KMS-11 (cell line): ENCODE data around the gene MCC.

ENCODE experiments used
- H2AFZ ChIP-seq: fragments of 200-600 bp; sonication (generic); 2 replicates; pipeline ENCODE4 v1.6.1; 2016; ENCODE audit warnings: antibody characterized with exemption, mixed run types, low read depth
- H3K27ac ChIP-seq: fragments of 200-600 bp; sonication (generic); 2 replicates; pipeline ENCODE4 v1.6.1; 2016; ENCODE audit warnings: mild to moderate bottlenecking, mixed run types
- H3K27me3 ChIP-seq: fragments of 200-600 bp; sonication (generic); 2 replicates; pipeline ENCODE4 v1.6.1; 2017; ENCODE audit warnings: mild to moderate bottlenecking, low read depth, mixed run types, moderate library complexity; ENCODE audit not compliant: insufficient read depth
- H3K36me3 ChIP-seq: fragments of 200-600 bp; sonication (generic); 2 replicates; pipeline ENCODE4 v1.6.1; 2017; ENCODE audit warnings: mild to moderate bottlenecking, mixed run types; ENCODE audit not compliant: insufficient read depth
- H3K4me1 ChIP-seq: fragments of 200-600 bp; sonication (generic); 2 replicates; pipeline ENCODE4 v1.6.1; 2016; ENCODE audit warnings: mild to moderate bottlenecking, low read depth, mixed run types; ENCODE audit not compliant: poor library complexity, severe bottlenecking
- H3K4me2 ChIP-seq: fragments of 200-600 bp; sonication (generic); 2 replicates; pipeline ENCODE4 v1.7.0; 2016; ENCODE audit warnings: mild to moderate bottlenecking, mixed run types
- H3K4me3 ChIP-seq: fragments of 200-600 bp; sonication (generic); IDR thresholded peaks from 2 replicates; pipeline ENCODE4 v1.6.1; 2017; ENCODE audit warnings: low read depth, low read length, mixed read lengths; ENCODE audit not compliant: insufficient read depth
- H3K79me2 ChIP-seq: fragments of 200-600 bp; sonication (generic); 2 replicates; pipeline ENCODE4 v1.6.1; 2016; ENCODE audit warnings: low read depth, mixed run types; ENCODE audit not compliant: insufficient read depth
- H3K9ac ChIP-seq: fragments of 200-600 bp; sonication (generic); 2 replicates; pipeline ENCODE4 v1.6.1; 2016; ENCODE audit warnings: mild to moderate bottlenecking, mixed run types
- H4K20me1 ChIP-seq: fragments of 200-600 bp; sonication (generic); 2 replicates; pipeline ENCODE4 v1.6.1; 2016; ENCODE audit warnings: mild to moderate bottlenecking, mixed run types; ENCODE audit not compliant: insufficient read depth
- CTCF ChIP-seq: fragments of 200-600 bp; sonication (generic); conservative IDR thresholded peaks from 2 replicates; pipeline ENCODE4 v1.6.1; 2017; ENCODE audit warnings: low read depth, mild to moderate bottlenecking, antibody characterized with exemption, low read length, moderate library complexity, mixed read lengths

MCC gene

GRCh38 chr5:113181853-113182490 is 306.3 kb downstream of the MCC start:
- Histone ChIP-seq H3K9ac (no peak overlapping the region), H3K4me3 (no peak overlapping the region), H3K79me2 (no peaks in the 10 kb centered on the region), H3K27me3 (no peaks in the 10 kb centered on the region), H2AFZ (no peak overlapping the region), H3K27ac (no peak overlapping the region), H3K36me3 (no peaks in the 10 kb centered on the region), H3K4me2 (no peak overlapping the region), H4K20me1 (no peaks in the 10 kb centered on the region), H3K4me1 (no peaks in the 10 kb centered on the region)
- TF ChIP-seq CTCF = no peak

GRCh38 chr5:113181409-113181808 is 306.8 kb downstream of the MCC start:
- no peaks in the 10 kb centered on the region for H4K20me1 ChIP-seq
- no peak for TF ChIP-seq CTCF
- no peaks in the 10 kb centered on the region for H3K36me3 ChIP-seq
- no peaks in the 10 kb centered on the region for H3K79me2 ChIP-seq
- no peak overlapping the region for H3K27ac ChIP-seq
- no peak overlapping the region for H3K9ac ChIP-seq
- H3K4me1 ChIP-seq = no peaks in the 10 kb centered on the region
- H3K4me2 ChIP-seq = no peak overlapping the region
- no peak overlapping the region for H2AFZ ChIP-seq
- no peaks in the 10 kb centered on the region for H3K27me3 ChIP-seq
- H3K4me3 ChIP-seq = no peak overlapping the region

- H3K79me2 ChIP-seq = no peaks in the 10 kb centered on the region
Observed at GRCh38 chr5:113179156-113179555, 309.1 kb downstream of the MCC start.

GRCh38 chr5:113178073-113178779 is 310.0 kb downstream of the MCC start:
- no peaks in the 10 kb centered on the region for H3K4me1 ChIP-seq

More at GRCh38 chr5:113179156-113179555, 309.1 kb downstream of the MCC start:
- H3K27me3 ChIP-seq = no peaks in the 10 kb centered on the region
- no peak overlapping the region for H3K27ac ChIP-seq
- no peaks in the 10 kb centered on the region for H4K20me1 ChIP-seq
- no peak for TF ChIP-seq CTCF
- no peak overlapping the region for H3K9ac ChIP-seq
- no peak overlapping the region for H2AFZ ChIP-seq
- no peaks in the 10 kb centered on the region for H3K36me3 ChIP-seq
- no peaks in the 10 kb centered on the region for H3K4me1 ChIP-seq
- no peak overlapping the region for H3K4me2 ChIP-seq
- H3K4me3 ChIP-seq = no peak overlapping the region

More at GRCh38 chr5:113178073-113178779, 310.0 kb downstream of the MCC start:
- Histone ChIP-seq H3K36me3 (no peaks in the 10 kb centered on the region), H3K79me2 (no peaks in the 10 kb centered on the region), H3K27me3 (no peaks in the 10 kb centered on the region), H3K9ac (no peak overlapping the region), H3K4me3 (no peak overlapping the region), H2AFZ (no peak overlapping the region), H3K4me2 (no peak overlapping the region), H4K20me1 (no peaks in the 10 kb centered on the region), H3K27ac (no peak overlapping the region)
- TF ChIP-seq CTCF = no peak
